MM.1S (cell line): ENCODE results near the gene KBTBD4.
A peak's percentile ranks its signal among the peaks of the same experiment; 100 is the strongest.

ENCODE experiments used
- DNase-seq: peaks from one replicate; pipeline ENCODE4 v3.0.0-alpha.2; 2015
- H2AFZ ChIP-seq: fragments of 300-600 bp; sonication (generic); 2 replicates; pipeline ENCODE4 v1.6.0; 2016; ENCODE audit warnings: antibody characterized with exemption, low read length
- H3F3A ChIP-seq: fragments of 300-600 bp; sonication (generic); 2 replicates; pipeline ENCODE4 v1.6.1; 2016; ENCODE audit warnings: mild to moderate bottlenecking, antibody characterized with exemption, low read length, moderate library complexity, mixed read lengths; ENCODE audit not compliant: insufficient read depth
- H3K27ac ChIP-seq: fragments of 300-600 bp; sonication (generic); 2 replicates; pipeline ENCODE4 v1.5.1; 2016; ENCODE audit warnings: mild to moderate bottlenecking, low read length
- H3K27me3 ChIP-seq: fragments of 300-600 bp; sonication (generic); replicated peaks from 2 replicates; pipeline ENCODE4 v1.6.0; 2016; ENCODE audit warnings: low read length; ENCODE audit not compliant: insufficient read depth
- H3K36me3 ChIP-seq: fragments of 300-600 bp; sonication (generic); replicated peaks from 2 replicates; pipeline ENCODE4 v1.6.1; 2016; ENCODE audit warnings: mild to moderate bottlenecking, low read length, mixed read lengths; ENCODE audit not compliant: insufficient read depth
- H3K4me1 ChIP-seq: fragments of 300-600 bp; sonication (generic); 2 replicates; pipeline ENCODE4 v1.6.1; 2016; ENCODE audit warnings: low read length, mixed read lengths
- H3K4me2 ChIP-seq: fragments of 300-600 bp; sonication (generic); 2 replicates; pipeline ENCODE4 v1.6.0; 2016; ENCODE audit warnings: low read depth, low read length
- H3K4me3 ChIP-seq: fragments of 300-600 bp; sonication (generic); 2 replicates; pipeline ENCODE4 v1.5.1; 2016; ENCODE audit warnings: low read length, mixed read lengths
- H3K79me2 ChIP-seq: fragments of 300-600 bp; sonication (generic); 2 replicates; pipeline ENCODE4 v1.6.1; 2016; ENCODE audit warnings: mixed run types, low read length, mixed read lengths
- H3K9ac ChIP-seq: fragments of 300-600 bp; sonication (generic); 2 replicates; pipeline ENCODE4 v1.6.1; 2016; ENCODE audit warnings: low read length, mixed read lengths
- H3K9me2 ChIP-seq: fragments of 300-600 bp; sonication (generic); replicated peaks from 2 replicates; pipeline ENCODE4 v1.6.1; 2016; ENCODE audit warnings: mild to moderate bottlenecking, low read length, mixed read lengths; ENCODE audit not compliant: insufficient read depth
- H3K9me3 ChIP-seq: fragments of 300-600 bp; sonication (generic); replicated peaks from 2 replicates; pipeline ENCODE4 v1.6.1; 2016; ENCODE audit warnings: mild to moderate bottlenecking, low read length, mixed read lengths; ENCODE audit not compliant: insufficient read depth
- H4K20me1 ChIP-seq: fragments of 300-600 bp; sonication (generic); 2 replicates; pipeline ENCODE4 v1.6.1; 2016; ENCODE audit warnings: mild to moderate bottlenecking, low read length, moderate library complexity, mixed read lengths; ENCODE audit not compliant: insufficient read depth
- EZH2 ChIP-seq: fragments of 300-600 bp; sonication (generic); optimal IDR thresholded peaks from 2 replicates; pipeline ENCODE3; 2017; ENCODE audit warnings: low read depth, mild to moderate bottlenecking, antibody characterized with exemption, low read length, mixed read lengths
- EZH2phosphoT487 ChIP-seq: fragments of 300-600 bp; sonication (generic); IDR thresholded peaks from 2 replicates; pipeline ENCODE4 v1.6.1; 2018; ENCODE audit warnings: antibody characterized with exemption, low read length
- TF ChIP-seq, protein P1 (sequence below): fragments of 300-600 bp; sonication (generic); IDR thresholded peaks from 2 replicates; pipeline ENCODE4 v1.5.1; 2016; ENCODE audit warnings: antibody characterized with exemption, low read length, mixed read lengths

Gene KBTBD4

DNA sequence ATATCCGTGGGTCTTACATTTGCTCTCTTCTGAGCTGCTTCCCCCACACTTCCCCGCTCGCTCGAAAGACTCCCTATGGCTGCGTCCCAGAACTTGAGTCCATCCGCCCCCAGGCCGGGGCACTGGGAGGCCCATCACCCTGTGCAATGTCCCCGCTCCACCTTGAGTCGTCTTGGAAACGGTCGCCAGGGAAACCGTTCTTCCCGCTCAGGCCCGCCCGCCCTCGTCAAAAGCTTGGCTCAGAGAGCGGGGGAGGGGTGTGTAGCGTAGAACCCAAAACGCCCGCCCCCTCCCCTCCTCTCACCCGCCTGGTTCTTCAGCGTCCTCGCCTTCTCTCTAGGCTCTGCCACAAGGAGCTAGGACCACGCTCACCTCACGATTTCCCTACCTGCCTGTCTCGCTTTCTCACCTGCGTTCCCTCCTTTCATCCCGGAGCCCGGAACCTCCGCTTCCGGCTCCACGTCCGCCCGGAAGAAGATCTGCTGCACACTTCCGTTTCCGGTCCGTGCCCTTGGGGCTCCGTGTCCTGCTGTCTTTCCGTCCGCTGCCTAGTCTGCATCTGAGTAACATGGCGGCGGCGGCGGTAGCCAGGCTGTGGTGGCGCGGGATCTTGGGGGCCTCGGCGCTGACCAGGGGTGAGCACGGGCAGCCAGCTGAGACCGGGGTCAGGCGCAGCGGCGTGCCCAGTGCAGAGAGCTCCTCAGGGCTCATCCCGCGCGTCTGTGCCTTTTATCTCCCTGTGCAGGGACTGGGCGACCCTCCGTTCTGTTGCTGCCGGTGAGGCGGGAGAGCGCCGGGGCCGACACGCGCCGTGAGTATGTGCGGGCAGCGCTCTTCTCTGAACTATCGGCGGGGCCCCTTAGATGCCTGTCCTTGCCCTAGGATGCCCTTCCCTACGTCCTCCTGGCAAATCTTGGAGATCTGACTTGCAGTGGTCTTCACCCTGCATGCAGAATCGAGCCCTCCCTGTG is at the start of gene KBTBD4, which contains the start of gene NDUFS3:
TSS of gene KBTBD4 (minus strand) at position 447 of the 971 bp plus-strand sequence. CDS start at position 428, 19 bp downstream.
TSS of gene NDUFS3 (plus strand) at position 551 of the 971 bp plus-strand sequence. CDS start at position 569, 18 bp downstream.
- Histone ChIP-seq H3F3A (no peaks in the 10 kb centered on the region), H3K27ac (peak within 1 kb of the TSS; percentile 79), H3K36me3 (peaks cover 18% of the 10 kb centered on the region; the same call in 1 of the 2 replicates), H2AFZ (peak within 1 kb of the TSS; percentile 52), H3K79me2 (peaks cover 69% of the 10 kb centered on the region), H3K9ac (peak within 1 kb of the TSS; percentile 80), H3K9me2 (no peaks in the 10 kb centered on the region), H3K4me1 (peaks cover 16% of the 10 kb centered on the region), H3K4me2 (peak within 1 kb of the TSS; percentile 68), H3K27me3 (no peaks in the 10 kb centered on the region), H4K20me1 (no peaks in the 10 kb centered on the region), H3K4me3 (peak within 1 kb of the TSS; percentile 93), H3K9me3 (no peaks in the 10 kb centered on the region)
- TF ChIP-seq, protein P1, sequence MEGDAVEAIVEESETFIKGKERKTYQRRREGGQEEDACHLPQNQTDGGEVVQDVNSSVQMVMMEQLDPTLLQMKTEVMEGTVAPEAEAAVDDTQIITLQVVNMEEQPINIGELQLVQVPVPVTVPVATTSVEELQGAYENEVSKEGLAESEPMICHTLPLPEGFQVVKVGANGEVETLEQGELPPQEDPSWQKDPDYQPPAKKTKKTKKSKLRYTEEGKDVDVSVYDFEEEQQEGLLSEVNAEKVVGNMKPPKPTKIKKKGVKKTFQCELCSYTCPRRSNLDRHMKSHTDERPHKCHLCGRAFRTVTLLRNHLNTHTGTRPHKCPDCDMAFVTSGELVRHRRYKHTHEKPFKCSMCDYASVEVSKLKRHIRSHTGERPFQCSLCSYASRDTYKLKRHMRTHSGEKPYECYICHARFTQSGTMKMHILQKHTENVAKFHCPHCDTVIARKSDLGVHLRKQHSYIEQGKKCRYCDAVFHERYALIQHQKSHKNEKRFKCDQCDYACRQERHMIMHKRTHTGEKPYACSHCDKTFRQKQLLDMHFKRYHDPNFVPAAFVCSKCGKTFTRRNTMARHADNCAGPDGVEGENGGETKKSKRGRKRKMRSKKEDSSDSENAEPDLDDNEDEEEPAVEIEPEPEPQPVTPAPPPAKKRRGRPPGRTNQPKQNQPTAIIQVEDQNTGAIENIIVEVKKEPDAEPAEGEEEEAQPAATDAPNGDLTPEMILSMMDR: no peak
- TF ChIP-seq EZH2 (no peak), EZH2phosphoT487 (no peak)
- peak; percentile 87 for DNase-seq

DNA sequence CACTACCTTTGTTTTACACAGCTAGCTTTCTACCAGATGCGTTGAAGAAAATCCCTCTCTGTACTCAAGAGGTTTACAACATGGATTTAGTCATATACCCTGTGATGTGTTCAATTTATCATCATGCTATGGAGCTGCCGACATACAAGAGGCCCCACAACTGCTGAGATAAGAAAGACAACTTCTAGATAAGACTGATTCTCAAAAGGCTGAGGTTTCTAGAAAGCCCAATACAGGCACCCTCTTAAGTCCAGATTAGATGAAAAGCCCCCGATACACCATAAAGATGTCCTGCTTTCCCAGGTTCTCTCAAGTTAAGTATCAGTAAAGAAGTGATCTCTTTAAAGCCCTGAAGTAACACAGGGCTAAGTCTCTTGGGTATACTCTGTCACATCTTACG is 49.3 kb upstream of the KBTBD4 start:
- Histone ChIP-seq H3F3A (peaks cover 2% of the 10 kb centered on the region; the same call in 1 of the 2 replicates), H3K79me2 (no peaks in the 10 kb centered on the region), H3K9ac (no peak overlapping the region), H3K4me1 (no peaks in the 10 kb centered on the region), H3K4me3 (no peak overlapping the region), H3K36me3 (peaks cover 8% of the 10 kb centered on the region; the same call in 1 of the 2 replicates), H2AFZ (no peak overlapping the region), H3K27me3 (no peaks in the 10 kb centered on the region), H3K4me2 (no peak overlapping the region), H3K9me2 (no peaks in the 10 kb centered on the region), H4K20me1 (no peaks in the 10 kb centered on the region), H3K9me3 (no peaks in the 10 kb centered on the region), H3K27ac (no peak overlapping the region)
- DNase-seq: no peak
- no peak for TF ChIP-seq EZH2
- TF ChIP-seq, protein P1: no peak
- TF ChIP-seq EZH2phosphoT487: no peak

DNA sequence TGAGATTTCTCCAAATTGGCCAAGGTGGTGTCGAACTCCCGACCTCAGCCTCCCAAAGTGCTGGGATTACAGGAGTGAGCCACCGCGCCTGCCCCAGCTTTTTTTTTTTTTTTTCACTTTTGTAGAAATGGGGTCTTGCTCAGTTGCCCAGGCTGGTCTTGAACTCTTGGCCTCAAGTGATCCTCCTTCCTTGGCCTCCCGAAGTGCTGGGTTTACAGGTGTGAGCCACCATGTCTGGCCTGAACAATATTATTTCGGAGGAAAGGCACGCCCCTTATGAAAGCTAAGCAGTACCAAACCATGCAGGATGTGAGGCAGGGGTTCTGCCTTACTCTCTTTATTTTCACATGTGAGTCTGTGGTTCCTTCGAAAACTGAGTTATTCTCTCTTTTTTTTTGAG is 47.5 kb upstream of the KBTBD4 start:
- Histone ChIP-seq H3K27me3 (no peaks in the 10 kb centered on the region), H3K9me3 (no peaks in the 10 kb centered on the region), H3K4me3 (no peak overlapping the region), H3F3A (no peaks in the 10 kb centered on the region), H3K9ac (no peak overlapping the region), H2AFZ (no peak overlapping the region), H3K36me3 (peaks cover 8% of the 10 kb centered on the region; the same call in 1 of the 2 replicates), H3K4me2 (no peak overlapping the region), H3K4me1 (no peaks in the 10 kb centered on the region), H3K79me2 (no peaks in the 10 kb centered on the region), H3K9me2 (no peaks in the 10 kb centered on the region), H4K20me1 (no peaks in the 10 kb centered on the region), H3K27ac (no peak overlapping the region)
- TF ChIP-seq, protein P1: no peak
- no peak for DNase-seq
